DMS 273 (cell line): ENCODE results near the gene CSAG1.
"Not testable (repeated sequence)": the region's sequence is repeated elsewhere in the genome, so short reads cannot be mapped to it uniquely, and the experiment has no call there.

ENCODE experiments used
- DNase-seq: peaks from one replicate; lab custom pipeline; 2025; ENCODE audit not compliant: unreplicated experiment; lab: John Stamatoyannopoulos, UW

Gene CSAG1

GRCh38 chrX:152733261-152733975, at the start of gene CSAG1, which contains the start of gene MAGEA12:
Gene CSAG1, minus strand, starts transcription at chrX:152733721. Its CDS starts 1,261 bp downstream, at chrX:152732460.
Gene MAGEA12, plus strand, starts transcription at chrX:152733757. Its CDS starts 2,405 bp downstream, at chrX:152736162.
- peak; percentile 88 for DNase-seq

GRCh38 chrX:152769549-152770289, 36.2 kb upstream of the CSAG1 start, which contains the start of gene MAGEA6:
Gene MAGEA6, minus strand, starts transcription at chrX:152769689. Its CDS starts 2,039 bp downstream, at chrX:152767650.
- not testable (repeated sequence) for DNase-seq

GRCh38 chrX:152766562-152766961, 33.0 kb upstream of the CSAG1 start:
- DNase-seq: not testable (repeated sequence)

- DNase-seq: not testable (repeated sequence)
Measured at GRCh38 chrX:152761582-152761981, 28.1 kb upstream of the CSAG1 start.

GRCh38 chrX:152759544-152759943, 26.0 kb upstream of the CSAG1 start:
- not testable (repeated sequence) for DNase-seq

GRCh38 chrX:152758918-152759317, 25.4 kb upstream of the CSAG1 start, which contains the start of gene CSAG3:
Gene CSAG3, plus strand, starts transcription at chrX:152759218.
- DNase-seq: not testable (repeated sequence)

GRCh38 chrX:152754871-152755270, 21.4 kb upstream of the CSAG1 start:
- DNase-seq: not testable (repeated sequence)

GRCh38 chrX:152753686-152754650, 20.4 kb upstream of the CSAG1 start, which contains the start of gene MAGEA2:
Gene MAGEA2, minus strand, starts transcription at chrX:152753842. Its CDS starts 2,479 bp downstream, at chrX:152751363.
- not testable (repeated sequence) for DNase-seq

GRCh38 chrX:152738560-152738959, 5.0 kb upstream of the CSAG1 start:
- DNase-seq: no peak

- DNase-seq: not testable (repeated sequence)
Measured at GRCh38 chrX:152736528-152736927, 3.0 kb upstream of the CSAG1 start.

- no peak for DNase-seq
Measured at GRCh38 chrX:152735860-152736511, 2.5 kb upstream of the CSAG1 start.

- DNase-seq: no peak
Measured at GRCh38 chrX:152735101-152735500, 1.6 kb upstream of the CSAG1 start.

- not testable (repeated sequence) for DNase-seq
Measured at GRCh38 chrX:152734143-152734858, 780 bp upstream of the CSAG1 start.

GRCh38 chrX:152725409-152725808, 8.1 kb downstream of the CSAG1 start:
- DNase-seq: no peak

- not testable (repeated sequence) for DNase-seq
Measured at GRCh38 chrX:152713815-152714787, 19.4 kb downstream of the CSAG1 start, which contains the start of gene MAGEA2B. Gene MAGEA2B, plus strand, starts transcription at chrX:152714628. Its CDS starts 2,479 bp downstream, at chrX:152717107.

- DNase-seq: not testable (repeated sequence)
Measured at GRCh38 chrX:152713195-152713594, 20.3 kb downstream of the CSAG1 start.

GRCh38 chrX:152709173-152709572, 24.3 kb downstream of the CSAG1 start, which contains the start of gene CSAG2:
Gene CSAG2, minus strand, starts transcription at chrX:152709273. Its CDS starts 161 bp downstream, at chrX:152709112.
- DNase-seq: not testable (repeated sequence)

GRCh38 chrX:152706500-152706899, 27.0 kb downstream of the CSAG1 start:
- DNase-seq: not testable (repeated sequence)
